LNCaP clone FGC (cell line): ENCODE data around the gene MAMSTR.
"Not testable (repeated sequence)": the region's sequence is repeated elsewhere in the genome, so short reads cannot be mapped to it uniquely, and the experiment has no call there.

ENCODE experiments used
- DNase-seq: peaks from one replicate; pipeline ENCODE4 v3.0.0-alpha.2; 2011; ENCODE audit warnings: low read depth
- H3K4me3 ChIP-seq: 2 replicates; pipeline ENCODE4 v1.5.1; 2011; ENCODE audit warnings: mild to moderate bottlenecking, low read depth, low read length, control low read depth
- CTCF ChIP-seq: IDR thresholded peaks from 2 replicates; pipeline ENCODE4 v1.5.1; 2012; ENCODE audit warnings: mild to moderate bottlenecking; ENCODE audit not compliant: control insufficient read depth, insufficient read depth; ENCODE audit errors: extremely low read depth

The MAMSTR gene

GRCh38 chr19:48724796-48725753 lies 5.5 kb upstream of the MAMSTR start:
- H3K4me3 ChIP-seq, result no peak overlapping the region
- no peak for TF ChIP-seq CTCF
- DNase-seq, result no peak

GRCh38 chr19:48722196-48722708 lies 2.7 kb upstream of the MAMSTR start:
- no peak for DNase-seq
- H3K4me3 ChIP-seq, result no peak overlapping the region
- no peak for TF ChIP-seq CTCF

GRCh38 chr19:48720613-48721296 lies 1.2 kb upstream of the MAMSTR start:
- DNase-seq, result peak; percentile 91
- peak overlapping the region; percentile 57 for H3K4me3 ChIP-seq
- TF ChIP-seq CTCF, result no peak

- no peak for DNase-seq
- no peak for TF ChIP-seq CTCF
- no peak overlapping the region; the same call in 1 of the 2 replicates for H3K4me3 ChIP-seq
Observed at GRCh38 chr19:48720251-48720612, 707 bp upstream of the MAMSTR start.

- no peak overlapping the region for H3K4me3 ChIP-seq
- TF ChIP-seq CTCF, result no peak
Observed at GRCh38 chr19:48718711-48719231, 754 bp downstream of the MAMSTR start.

GRCh38 chr19:48718106-48718505 lies 1.4 kb downstream of the MAMSTR start:
- DNase-seq, H3K4me3 ChIP-seq: not testable (repeated sequence)

More at GRCh38 chr19:48718711-48719231, 754 bp downstream of the MAMSTR start:
- no peak for DNase-seq
